HCT116 (cell line): ENCODE measurements around the gene KLF3. TPM values are rescaled to one million over a fixed set of nuclear protein-coding genes. Genes with fewer than 3 reads are reported as not detected.

ENCODE experiments used
- ATAC-seq: fragments of 200-7000 bp; cut with Tn5 transposase; 2 replicates; pipeline ENCODE4 v1.9.1; 2020; ENCODE audit warnings: mild to moderate bottlenecking, moderate library complexity
- BruUV-seq: library from RNA; stranded (reverse); fragments of 400-500 nt; replicated peaks from 2 replicates; lab custom pipeline; 2021; lab: Mats Ljungman, UMichigan
- CTCF ChIA-PET: fragments of 300-600 bp; sonication (Branson Sonifier 250); formaldehyde crosslinking; loops from one replicate; lab custom pipeline; 2021; ENCODE audit warnings: antibody characterized with exemption; lab: Charles Lee
- POLR2A ChIA-PET: fragments of 300-600, 350-600 bp; sonication (Branson Sonifier 250); formaldehyde crosslinking; loops from one replicate; lab custom pipeline; 2021; ENCODE audit warnings: antibody characterized with exemption; lab: Charles Lee
- RAD21 ChIA-PET, 2 experiments: fragments of 300-600 bp; sonication (Branson Sonifier 250); formaldehyde crosslinking; loops; one replicate each; lab custom pipeline; 2023; ENCODE audit warnings: low total read pairs in 2 of 2; ENCODE audit not compliant: uncharacterized antibody in 2 of 2, unreplicated experiment in 2 of 2, low non-redundant PET in 1 of 2; lab: Charles Lee
- DNase-seq: peaks from one replicate; pipeline ENCODE4 v3.0.0-alpha.2; 2010; ENCODE audit warnings: low read depth, low spot score
- H2AFZ ChIP-seq: fragments of 200-600 bp; shearing (Covaris generic), sonication (generic); 2 replicates; pipeline ENCODE4 v1.6.1; 2017; ENCODE audit warnings: low read depth, mixed run types, mixed read lengths, antibody characterized with exemption, low read length; ENCODE audit not compliant: poor library complexity, severe bottlenecking
- H3K27ac ChIP-seq: 2 replicates; pipeline ENCODE4 v1.5.1; 2012; ENCODE audit warnings: low read depth, low read length
- H3K27me3 ChIP-seq: fragments of 200-600 bp; sonication (generic); 2 replicates; pipeline ENCODE4 v1.6.1; 2016; ENCODE audit warnings: mixed run types, low read length, mixed read lengths; ENCODE audit not compliant: insufficient read depth
- H3K36me3 ChIP-seq, 2 experiments: fragments of 200-500 bp in 1 of 2; fragments of 200-600 bp in 1 of 2; sonication (Bioruptor generic) in 1 of 2; sonication (generic) in 1 of 2; 2 replicates each; pipeline versions ENCODE4 v1.5.1 to v1.6.1; 2014 to 2016; ENCODE audit warnings: low read length in 2 of 2, inconsistent platforms in 1 of 2, mixed read lengths in 1 of 2, mixed run types in 1 of 2; ENCODE audit not compliant: insufficient read depth in 2 of 2, control insufficient read depth in 1 of 2
- H3K4me1 ChIP-seq, 2 experiments: fragments of 200-600 bp in 1 of 2; sonication (generic) in 1 of 2; 2 replicates each; pipeline versions ENCODE4 v1.5.1 to v1.6.1; 2012 to 2017; ENCODE audit warnings: low read length in 2 of 2, inconsistent platforms in 1 of 2, mild to moderate bottlenecking in 1 of 2, mixed read lengths in 1 of 2, mixed run types in 1 of 2, moderate library complexity in 1 of 2; ENCODE audit not compliant: insufficient read depth in 2 of 2, control insufficient read depth in 1 of 2
- H3K4me2 ChIP-seq: fragments of 200-600 bp; sonication (generic); 2 replicates; pipeline ENCODE4 v1.6.1; 2017; ENCODE audit warnings: mixed run types, low read length, mixed read lengths
- H3K4me3 ChIP-seq, 2 experiments: fragments of 200-600 bp in 1 of 2; sonication (generic) in 1 of 2; replicated peaks in 1 of 2; 2 replicates each; pipeline ENCODE4 v1.5.1; 2011 to 2016; ENCODE audit warnings: low read length in 2 of 2, control low read depth in 1 of 2, low read depth in 1 of 2, mild to moderate bottlenecking in 1 of 2, mixed read lengths in 1 of 2, mixed run types in 1 of 2
- H3K79me2 ChIP-seq: fragments of 200-600 bp; sonication (generic); 2 replicates; pipeline ENCODE4 v1.6.1; 2017; ENCODE audit warnings: mild to moderate bottlenecking, mixed run types, low read length, moderate library complexity, mixed read lengths; ENCODE audit not compliant: insufficient read depth
- H3K9ac ChIP-seq: fragments of 200-600 bp; sonication (generic); 2 replicates; pipeline ENCODE4 v1.6.1; 2016; ENCODE audit warnings: low read length, mixed read lengths
- H3K9me2 ChIP-seq: fragments of 200-600 bp; sonication (generic), shearing (Covaris generic); 2 replicates; pipeline ENCODE4 v1.6.1; 2017; ENCODE audit warnings: mixed run types, mild to moderate bottlenecking, moderate library complexity; ENCODE audit not compliant: insufficient read depth
- H3K9me3 ChIP-seq, 2 experiments: fragments of 200-500 bp in 1 of 2; fragments of 200-600 bp in 1 of 2; sonication (Bioruptor generic) in 1 of 2; sonication (generic) in 1 of 2; 2 replicates each; pipeline ENCODE4 v1.6.1; 2014 to 2017; ENCODE audit warnings: low read length in 2 of 2, mixed read lengths in 2 of 2, inconsistent platforms in 1 of 2, low read depth in 1 of 2, mild to moderate bottlenecking in 1 of 2, mixed run types in 1 of 2, moderate library complexity in 1 of 2; ENCODE audit not compliant: control insufficient read depth in 1 of 2, insufficient read depth in 1 of 2
- H4K20me1 ChIP-seq: fragments of 200-600 bp; sonication (generic), shearing (Covaris generic); 2 replicates; pipeline ENCODE4 v1.6.1; 2017; ENCODE audit warnings: mixed run types, mild to moderate bottlenecking, moderate library complexity; ENCODE audit not compliant: insufficient read depth
- CBX3 ChIP-seq: IDR thresholded peaks from 2 replicates; pipeline ENCODE4 v1.6.1; 2012; ENCODE audit warnings: low read depth
- EZH2 ChIP-seq: fragments of 200-600 bp; sonication (generic); IDR thresholded peaks from 2 replicates; pipeline ENCODE4 v1.6.1; 2017; ENCODE audit warnings: antibody characterized with exemption, mixed run types
- EZH2phosphoT487 ChIP-seq: fragments of 200-600 bp; IDR thresholded peaks from 2 replicates; pipeline ENCODE4 v1.6.1; 2018; ENCODE audit warnings: antibody characterized with exemption, borderline replicate concordance
- RAD21 ChIP-seq: IDR thresholded peaks from 2 replicates; pipeline ENCODE4 v1.6.1; 2012; ENCODE audit warnings: low read depth, mild to moderate bottlenecking
- intact Hi-C: fragments of 100-400 bp; cut with micrococcal nuclease; formaldehyde crosslinking; loops from 2 replicates; pipeline ENCODE4 v1.10.0; 2022
- total RNA-seq: library from RNA; stranded (reverse); gene quantifications from one replicate; pipeline ENCODE4 v1.2.1, GENCODE V29; 2021; ENCODE audit not compliant: unreplicated experiment
- TF ChIP-seq, protein P1 (sequence below): IDR thresholded peaks from 2 replicates; pipeline ENCODE4 v1.6.1; 2012
- TF ChIP-seq, protein P2 (sequence below): IDR thresholded peaks from 2 replicates; pipeline ENCODE4 v1.6.1; 2011; ENCODE audit warnings: mild to moderate bottlenecking, low read length, moderate library complexity; ENCODE audit not compliant: insufficient replicate concordance; ENCODE audit errors: extremely low read depth
- TF ChIP-seq, protein P3 (sequence below): IDR thresholded peaks from 2 replicates; pipeline ENCODE4 v1.6.1; 2012

KLF3 gene
- total RNA-seq, 1 experiment from 2014 or later = 44.2 TPM

DNA sequence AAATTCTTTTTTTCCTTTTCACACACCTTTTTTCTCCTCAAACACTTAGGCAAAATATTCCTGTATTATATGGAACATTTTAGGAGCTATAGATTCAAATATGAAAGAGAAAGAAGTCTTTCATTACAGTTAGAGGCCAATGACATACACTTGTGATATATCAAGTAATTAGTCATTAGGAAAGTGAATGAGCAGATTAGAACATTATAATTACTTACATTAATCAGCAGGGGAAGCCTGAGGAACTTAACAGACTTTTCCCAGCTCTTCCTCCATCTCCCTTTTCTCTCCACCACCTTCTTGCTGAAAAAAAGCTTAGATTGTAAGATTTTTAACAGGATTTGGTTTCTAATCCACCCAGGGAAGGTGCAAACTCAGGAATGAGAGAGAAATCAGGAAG is 29.6 kb downstream of the KLF3 start:
- Histone ChIP-seq H3K79me2 (peaks cover 6% of the 10 kb centered on the region; the same call in 1 of the 2 replicates), H3K36me3 (peaks cover 50 to 67% of the 10 kb centered on the region in 2 experiments), H3K4me3 (no peak overlapping the region), H3K9me2 (no peaks in the 10 kb centered on the region), H4K20me1 (no peaks in the 10 kb centered on the region), H3K9ac (no peak overlapping the region), H3K27ac (no peak overlapping the region), H2AFZ (no peak overlapping the region), H3K4me2 (no peak overlapping the region), H3K27me3 (no peaks in the 10 kb centered on the region), H3K9me3 (no peaks in the 10 kb centered on the region), H3K4me1 (no peaks in the 10 kb centered on the region)
- ChIA-PET POLR2A (no interaction called here), RAD21 (no interaction called here), CTCF (no interaction called here)
- no peak for TF ChIP-seq RAD21
- TF ChIP-seq EZH2phosphoT487 = no peak
- TF ChIP-seq, protein P1, sequence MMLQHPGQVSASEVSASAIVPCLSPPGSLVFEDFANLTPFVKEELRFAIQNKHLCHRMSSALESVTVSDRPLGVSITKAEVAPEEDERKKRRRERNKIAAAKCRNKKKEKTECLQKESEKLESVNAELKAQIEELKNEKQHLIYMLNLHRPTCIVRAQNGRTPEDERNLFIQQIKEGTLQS = no peak
- TF ChIP-seq, protein P2, sequence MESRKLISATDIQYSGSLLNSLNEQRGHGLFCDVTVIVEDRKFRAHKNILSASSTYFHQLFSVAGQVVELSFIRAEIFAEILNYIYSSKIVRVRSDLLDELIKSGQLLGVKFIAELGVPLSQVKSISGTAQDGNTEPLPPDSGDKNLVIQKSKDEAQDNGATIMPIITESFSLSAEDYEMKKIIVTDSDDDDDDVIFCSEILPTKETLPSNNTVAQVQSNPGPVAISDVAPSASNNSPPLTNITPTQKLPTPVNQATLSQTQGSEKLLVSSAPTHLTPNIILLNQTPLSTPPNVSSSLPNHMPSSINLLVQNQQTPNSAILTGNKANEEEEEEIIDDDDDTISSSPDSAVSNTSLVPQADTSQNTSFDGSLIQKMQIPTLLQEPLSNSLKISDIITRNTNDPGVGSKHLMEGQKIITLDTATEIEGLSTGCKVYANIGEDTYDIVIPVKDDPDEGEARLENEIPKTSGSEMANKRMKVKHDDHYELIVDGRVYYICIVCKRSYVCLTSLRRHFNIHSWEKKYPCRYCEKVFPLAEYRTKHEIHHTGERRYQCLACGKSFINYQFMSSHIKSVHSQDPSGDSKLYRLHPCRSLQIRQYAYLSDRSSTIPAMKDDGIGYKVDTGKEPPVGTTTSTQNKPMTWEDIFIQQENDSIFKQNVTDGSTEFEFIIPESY = no peak
- no peak for TF ChIP-seq CBX3
- ATAC-seq (no peak), DNase-seq (no peak)
- BruUV-seq = no TSS peak
- intact Hi-C loops = no loop called here

DNA sequence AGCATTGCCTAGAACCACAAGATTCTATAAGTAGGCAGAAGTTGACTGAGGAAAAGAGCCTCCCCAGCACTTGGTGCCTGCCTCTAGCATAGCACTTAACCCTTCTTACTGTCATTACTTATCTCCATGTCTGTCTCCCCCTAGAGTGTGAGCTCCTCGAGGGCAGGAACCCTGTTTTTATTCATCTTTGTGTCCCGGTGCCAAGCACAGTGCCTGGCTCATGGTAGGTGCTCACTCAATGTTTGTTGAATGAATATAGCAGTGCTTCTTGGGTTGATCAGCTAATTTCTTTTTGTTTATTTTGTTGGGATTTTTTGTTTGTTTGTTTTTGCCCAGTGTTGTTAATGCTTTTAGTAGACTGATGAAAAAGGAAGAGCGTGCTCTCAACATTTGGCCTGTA is 30.3 kb downstream of the KLF3 start:
- no peaks in the 10 kb centered on the region for H3K9me2 ChIP-seq
- RAD21 ChIA-PET = no interaction called here
- no peak for DNase-seq
- no peak for TF ChIP-seq EZH2
- TF ChIP-seq, protein P3, sequence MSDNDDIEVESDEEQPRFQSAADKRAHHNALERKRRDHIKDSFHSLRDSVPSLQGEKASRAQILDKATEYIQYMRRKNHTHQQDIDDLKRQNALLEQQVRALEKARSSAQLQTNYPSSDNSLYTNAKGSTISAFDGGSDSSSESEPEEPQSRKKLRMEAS = no peak
- TF ChIP-seq, protein P2 = no peak
- TF ChIP-seq, all 23 proteins: peak for 0
- ChIA-PET CTCF (no interaction called here), POLR2A (no interaction called here)
- no peak overlapping the region for H3K4me2 ChIP-seq
- H3K27me3 ChIP-seq = no peaks in the 10 kb centered on the region
- BruUV-seq = no TSS peak
- H3K4me1 ChIP-seq = no peaks in the 10 kb centered on the region
- H3K4me3 ChIP-seq = no peak overlapping the region
- no peaks in the 10 kb centered on the region for H3K9me3 ChIP-seq
- no peak overlapping the region for H3K27ac ChIP-seq
- ATAC-seq = no peak
- intact Hi-C loops = no loop called here
- H3K9ac ChIP-seq = no peak overlapping the region
- H3K79me2 ChIP-seq = no peaks in the 10 kb centered on the region
- no peak overlapping the region for H2AFZ ChIP-seq
- no peaks in the 10 kb centered on the region for H4K20me1 ChIP-seq
- H3K36me3 ChIP-seq = peaks cover 44 to 63% of the 10 kb centered on the region in 2 experiments
